GM10847 (cell line): ENCODE measurements around the gene GUK1.

ENCODE experiments used
- POLR2A ChIP-seq: IDR thresholded peaks from 2 replicates; pipeline ENCODE4 v1.6.1; 2011; ENCODE audit not compliant: insufficient read length; ENCODE audit errors: extremely low read depth

GUK1 gene

GRCh38 chr1:228140724-228141225 is 696 bp downstream of the GUK1 start:
- no peak for TF ChIP-seq POLR2A

GRCh38 chr1:228141226-228142044 is 1.4 kb downstream of the GUK1 start:
- TF ChIP-seq POLR2A: no peak

- no peak for TF ChIP-seq POLR2A
These were observed 2.1 kb downstream of the GUK1 start for GRCh38 chr1:228142155-228142691.

GRCh38 chr1:228142701-228143136 is 2.6 kb downstream of the GUK1 start:
- no peak for TF ChIP-seq POLR2A

GRCh38 chr1:228143480-228144192 is 3.6 kb downstream of the GUK1 start:
- TF ChIP-seq POLR2A: no peak

GRCh38 chr1:228144193-228144992 is 4.3 kb downstream of the GUK1 start:
- TF ChIP-seq POLR2A: no peak

- no peak for TF ChIP-seq POLR2A
These were observed 4.9 kb downstream of the GUK1 start for GRCh38 chr1:228144993-228145343.

- no peak for TF ChIP-seq POLR2A
These were observed 5.7 kb downstream of the GUK1 start for GRCh38 chr1:228145463-228146416.

- no peak for TF ChIP-seq POLR2A
These were observed 6.5 kb downstream of the GUK1 start for GRCh38 chr1:228146417-228147150.

GRCh38 chr1:228147151-228147693 is 7.1 kb downstream of the GUK1 start:
- TF ChIP-seq POLR2A: no peak

- TF ChIP-seq POLR2A: no peak
These were observed 7.7 kb downstream of the GUK1 start for GRCh38 chr1:228147768-228148167.

- TF ChIP-seq POLR2A: no peak
These were observed 8.2 kb downstream of the GUK1 start for GRCh38 chr1:228148196-228148861.
